ENCODE results near the gene SNX5. TPM values are rescaled to one million over a fixed set of nuclear protein-coding genes. Genes with fewer than 3 reads are reported as not detected.

SNX5 gene
- total RNA-seq, 2 experiments from 2014 or later, result 149 to 166 TPM

GRCh38 chr20:17931513-17931912 lies 37.1 kb downstream of the SNX5 start:
- Mint-ChIP-seq H3K4me1 (no peaks in the 10 kb centered on the region), H3K4me3 (no peak overlapping the region), H3K27ac (no peak overlapping the region), H3K36me3 (ENCODE audit: low read depth) (no peaks in the 10 kb centered on the region), H3K27me3 (peaks cover 3% of the 10 kb centered on the region), H3K9me3 (no peaks in the 10 kb centered on the region)
- CTCF ChIA-PET, result interaction anchor here (1.0 kb wide), 1 partner anchor 249 kb away, joined by 3 read pairs; the partner anchor contains the start of gene RRBP1
- DNase-seq, result no peak
- POLR2A ChIA-PET, result no interaction called here

- no peaks in the 10 kb centered on the region for H3K9me3 Mint-ChIP-seq
- no peak for DNase-seq
- no peak overlapping the region for H3K4me3 Mint-ChIP-seq
- ChIA-PET CTCF (interaction anchor here (0.5 to 1.3 kb wide), 4 partner anchors 10 to 225 kb away, joined by 3 to 6 read pairs (median 4); no protein-coding TSS in a partner anchor), POLR2A (no interaction called here)
- H3K27ac Mint-ChIP-seq, result no peak overlapping the region
- H3K4me1 Mint-ChIP-seq, result no peaks in the 10 kb centered on the region
- H3K36me3 Mint-ChIP-seq (ENCODE audit: low read depth), result no peaks in the 10 kb centered on the region
- peaks cover 9% of the 10 kb centered on the region for H3K27me3 Mint-ChIP-seq
Measured at GRCh38 chr20:17928633-17929311, 39.8 kb downstream of the SNX5 start.

- DNase-seq, result no peak
- POLR2A ChIA-PET, result no interaction called here
- Mint-ChIP-seq H3K4me3 (no peak overlapping the region), H3K4me1 (no peaks in the 10 kb centered on the region), H3K9me3 (no peaks in the 10 kb centered on the region), H3K27me3 (peaks cover 13% of the 10 kb centered on the region), H3K27ac (no peak overlapping the region), H3K36me3 (ENCODE audit: low read depth) (no peaks in the 10 kb centered on the region)
- CTCF ChIA-PET, result no interaction called here
Measured at GRCh38 chr20:17928211-17928611, 40.4 kb downstream of the SNX5 start.

- no peak overlapping the region for H3K27ac Mint-ChIP-seq
- no peak overlapping the region for H3K4me3 Mint-ChIP-seq
- no peaks in the 10 kb centered on the region for H3K4me1 Mint-ChIP-seq
- no peaks in the 10 kb centered on the region for H3K9me3 Mint-ChIP-seq
- no peaks in the 10 kb centered on the region for H3K36me3 Mint-ChIP-seq (ENCODE audit: low read depth)
- POLR2A ChIA-PET, result no interaction called here
- peaks cover 14% of the 10 kb centered on the region for H3K27me3 Mint-ChIP-seq
- CTCF ChIA-PET, result no interaction called here
- DNase-seq, result no peak
Measured at GRCh38 chr20:17925940-17926300, 42.7 kb downstream of the SNX5 start.

- no peak overlapping the region for H3K4me3 Mint-ChIP-seq
- H3K36me3 Mint-ChIP-seq (ENCODE audit: low read depth), result no peaks in the 10 kb centered on the region
- POLR2A ChIA-PET, result no interaction called here
- no peaks in the 10 kb centered on the region for H3K4me1 Mint-ChIP-seq
- H3K27ac Mint-ChIP-seq, result no peak overlapping the region
- H3K27me3 Mint-ChIP-seq, result peaks cover 16% of the 10 kb centered on the region
- no peaks in the 10 kb centered on the region for H3K9me3 Mint-ChIP-seq
- CTCF ChIA-PET, result interaction anchor here (0.8 kb wide), 1 partner anchor 22 kb away, joined by 3 read pairs; no protein-coding TSS in a partner anchor
- no peak for DNase-seq
Measured at GRCh38 chr20:17925141-17925939, 43.3 kb downstream of the SNX5 start.

GRCh38 chr20:17921774-17922173 lies 46.8 kb downstream of the SNX5 start:
- Mint-ChIP-seq H3K4me1 (peaks cover 3% of the 10 kb centered on the region), H3K9me3 (no peaks in the 10 kb centered on the region), H3K27me3 (peaks cover 17% of the 10 kb centered on the region), H3K4me3 (no peak overlapping the region), H3K27ac (no peak overlapping the region), H3K36me3 (ENCODE audit: low read depth) (no peaks in the 10 kb centered on the region)
- CTCF ChIA-PET, result no interaction called here
- DNase-seq, result no peak
- POLR2A ChIA-PET, result no interaction called here

GRCh38 chr20:17919149-17919548 lies 49.4 kb downstream of the SNX5 start:
- Mint-ChIP-seq H3K36me3 (ENCODE audit: low read depth) (no peaks in the 10 kb centered on the region), H3K4me1 (peaks cover 7% of the 10 kb centered on the region), H3K4me3 (no peak overlapping the region), H3K27ac (no peak overlapping the region), H3K9me3 (no peaks in the 10 kb centered on the region), H3K27me3 (peaks cover 17% of the 10 kb centered on the region)
- POLR2A ChIA-PET, result no interaction called here
- no peak for DNase-seq
- CTCF ChIA-PET, result interaction anchor here (0.7 kb wide), 1 partner anchor 47 kb away, joined by 3 read pairs; no protein-coding TSS in a partner anchor

- peaks cover 21% of the 10 kb centered on the region for H3K27me3 Mint-ChIP-seq
- no peaks in the 10 kb centered on the region for H3K9me3 Mint-ChIP-seq
- H3K36me3 Mint-ChIP-seq (ENCODE audit: low read depth), result no peaks in the 10 kb centered on the region
- ChIA-PET POLR2A (no interaction called here), CTCF (no interaction called here)
- no peak overlapping the region for H3K4me3 Mint-ChIP-seq
- no peak for DNase-seq
- peaks cover 7% of the 10 kb centered on the region for H3K4me1 Mint-ChIP-seq
- H3K27ac Mint-ChIP-seq, result no peak overlapping the region
Measured at GRCh38 chr20:17917832-17918618, 50.6 kb downstream of the SNX5 start.

- Mint-ChIP-seq H3K4me3 (no peak overlapping the region), H3K4me1 (peaks cover 7% of the 10 kb centered on the region), H3K9me3 (no peaks in the 10 kb centered on the region), H3K27ac (no peak overlapping the region), H3K27me3 (peaks cover 31% of the 10 kb centered on the region), H3K36me3 (ENCODE audit: low read depth) (no peaks in the 10 kb centered on the region)
- CTCF ChIA-PET, result interaction anchor here (1.0 kb wide), 1 partner anchor 20 kb away, joined by 3 read pairs; no protein-coding TSS in a partner anchor
- POLR2A ChIA-PET, result interaction anchor here (1.0 kb wide), 1 partner anchor 51 kb away, joined by 3 read pairs; no protein-coding TSS in a partner anchor
- no peak for DNase-seq
Measured at GRCh38 chr20:17916433-17916891, 52.1 kb downstream of the SNX5 start.

- no peak for DNase-seq
- H3K36me3 Mint-ChIP-seq (ENCODE audit: low read depth), result no peaks in the 10 kb centered on the region
- H3K4me1 Mint-ChIP-seq, result peaks cover 10% of the 10 kb centered on the region
- ChIA-PET POLR2A (interaction anchor here (0.7 kb wide), 1 partner anchor 52 kb away, joined by 3 read pairs; no protein-coding TSS in a partner anchor), CTCF (interaction anchor here (1.2 kb wide), 1 partner anchor 409 kb away, joined by 3 read pairs; no protein-coding TSS in a partner anchor)
- no peak overlapping the region for H3K4me3 Mint-ChIP-seq
- H3K27me3 Mint-ChIP-seq, result peaks cover 31% of the 10 kb centered on the region
- no peak overlapping the region for H3K27ac Mint-ChIP-seq
- no peaks in the 10 kb centered on the region for H3K9me3 Mint-ChIP-seq
Measured at GRCh38 chr20:17914957-17915356, 53.6 kb downstream of the SNX5 start.

- DNase-seq, result no peak
- H3K4me3 Mint-ChIP-seq, result no peak overlapping the region
- H3K9me3 Mint-ChIP-seq, result no peaks in the 10 kb centered on the region
- POLR2A ChIA-PET, result no interaction called here
- H3K4me1 Mint-ChIP-seq, result peaks cover 10% of the 10 kb centered on the region
- no peaks in the 10 kb centered on the region for H3K36me3 Mint-ChIP-seq (ENCODE audit: low read depth)
- no peak overlapping the region for H3K27ac Mint-ChIP-seq
- H3K27me3 Mint-ChIP-seq, result peaks cover 31% of the 10 kb centered on the region
- CTCF ChIA-PET, result no interaction called here
Measured at GRCh38 chr20:17912916-17913315, 55.7 kb downstream of the SNX5 start.

GRCh38 chr20:17911927-17912326 lies 56.7 kb downstream of the SNX5 start:
- H3K27ac Mint-ChIP-seq, result no peak overlapping the region
- H3K36me3 Mint-ChIP-seq (ENCODE audit: low read depth), result no peaks in the 10 kb centered on the region
- peaks cover 7% of the 10 kb centered on the region for H3K4me1 Mint-ChIP-seq
- H3K9me3 Mint-ChIP-seq, result no peaks in the 10 kb centered on the region
- ChIA-PET POLR2A (no interaction called here), CTCF (no interaction called here)
- no peak overlapping the region for H3K4me3 Mint-ChIP-seq
- H3K27me3 Mint-ChIP-seq, result peaks cover 31% of the 10 kb centered on the region
- DNase-seq, result no peak
